PC-3 (cell line): ENCODE results near the gene SLC7A5.

Experiments used
- CTCF ChIP-seq: fragments of 300-600 bp; sonication (generic); conservative IDR thresholded peaks from 2 replicates; pipeline ENCODE4 v1.5.1; 2017; ENCODE audit warnings: antibody characterized with exemption, low read depth, mild to moderate bottlenecking, low read length
- EZH2phosphoT487 ChIP-seq: fragments of 300-600 bp; sonication (generic); IDR thresholded peaks from 2 replicates; pipeline ENCODE4 v1.6.1; 2018; ENCODE audit warnings: mild to moderate bottlenecking, antibody characterized with exemption, low read length, borderline replicate concordance

DNA sequence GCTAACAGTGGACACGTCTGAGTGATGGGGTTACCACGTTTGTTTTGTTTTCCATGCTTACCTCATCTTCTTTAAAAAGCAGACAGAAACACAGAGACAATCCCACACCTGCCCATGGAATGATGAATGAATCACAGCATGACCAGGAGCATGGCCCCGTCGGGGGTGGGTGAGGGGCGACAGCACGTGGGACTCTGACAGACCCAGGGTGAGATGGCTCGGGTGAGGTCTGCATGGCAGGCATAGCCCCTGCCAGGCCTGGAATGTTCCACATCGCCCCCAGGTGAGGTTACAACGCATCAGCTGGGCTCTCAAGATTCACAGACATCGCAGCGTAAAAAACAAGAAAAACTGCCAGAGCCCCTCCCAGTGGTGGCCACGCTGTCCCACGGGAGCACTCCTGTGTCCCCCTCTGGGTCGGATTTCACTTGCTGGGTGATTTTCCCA is 18.1 kb downstream of the SLC7A5 start:
- TF ChIP-seq EZH2phosphoT487 (no peak), CTCF (no peak)
